CD8-positive, alpha-beta memory T cell (primary cell): Measurements from ENCODE around the gene HOXA5. TPM values are rescaled to one million over a fixed set of nuclear protein-coding genes. Genes with fewer than 3 reads are reported as not detected.

Experiments used
- CTCF ChIA-PET: fragments of 350-600 bp; sonication (Branson Sonifier 250); formaldehyde crosslinking; loops from one replicate; lab custom pipeline; 2021; ENCODE audit warnings: antibody characterized with exemption; lab: Charles Lee
- POLR2A ChIA-PET: fragments of 350-600 bp; sonication (Branson Sonifier 250); formaldehyde crosslinking; loops from one replicate; lab custom pipeline; 2021; ENCODE audit warnings: antibody characterized with exemption; lab: Charles Lee
- DNase-seq, 5 donors: peaks; one replicate each; pipeline versions ENCODE4 v3.0.0 to v3.0.0-alpha.2; 2020 to 2022; ENCODE audit warnings: mixed read lengths in 1 of 5
- H3K27ac ChIP-seq: one replicate; pipeline ENCODE4 v1.7.0; 2013; ENCODE audit warnings: low read depth, mild to moderate bottlenecking, low read length, moderate library complexity
- H3K27me3 ChIP-seq: 2 replicates; pipeline ENCODE4 v1.7.0; 2013; ENCODE audit warnings: low read length, mild to moderate bottlenecking; ENCODE audit not compliant: insufficient read depth, poor library complexity, severe bottlenecking
- H3K36me3 ChIP-seq: 2 replicates; pipeline ENCODE4 v1.7.0; 2013; ENCODE audit warnings: mild to moderate bottlenecking, low read length, moderate library complexity; ENCODE audit not compliant: insufficient read depth
- H3K4me1 ChIP-seq: 2 replicates; pipeline ENCODE4 v1.7.0; 2013; ENCODE audit warnings: mild to moderate bottlenecking, low read length, moderate library complexity; ENCODE audit not compliant: insufficient read depth
- H3K4me3 ChIP-seq: 2 replicates; pipeline ENCODE4 v1.7.0; 2013; ENCODE audit warnings: mild to moderate bottlenecking, low read length
- H3K9me3 ChIP-seq: 2 replicates; pipeline ENCODE4 v1.7.0; 2013; ENCODE audit warnings: mild to moderate bottlenecking, low read length
- H3K27ac Mint-ChIP-seq, 8 donors: one replicate each; pipeline ENCODE4 v1.8.0; 2020 to 2021; ENCODE audit warnings: mixed read lengths in 8 of 8, mild to moderate bottlenecking in 6 of 8, inconsistent platforms in 3 of 8, moderate library complexity in 3 of 8
- H3K27me3 Mint-ChIP-seq, 2 donors: one replicate each; pipeline ENCODE4 v1.8.0; 2020 to 2021; ENCODE audit warnings: mixed read lengths in 2 of 2, mild to moderate bottlenecking in 1 of 2, moderate library complexity in 1 of 2
- H3K36me3 Mint-ChIP-seq, 3 donors: one replicate each; pipeline ENCODE4 v1.8.0; 2020 to 2021; ENCODE audit warnings: mixed read lengths in 3 of 3, inconsistent platforms in 1 of 3, mild to moderate bottlenecking in 1 of 3
- H3K4me1 Mint-ChIP-seq, 3 donors: one replicate each; pipeline ENCODE4 v1.8.0; 2020 to 2021; ENCODE audit warnings: mixed read lengths in 3 of 3, inconsistent platforms in 1 of 3, mild to moderate bottlenecking in 1 of 3
- H3K4me3 Mint-ChIP-seq, 7 donors: one replicate each; pipeline ENCODE4 v1.8.0; 2020 to 2021; ENCODE audit warnings: mixed read lengths in 7 of 7, mild to moderate bottlenecking in 6 of 7, moderate library complexity in 4 of 7, inconsistent platforms in 2 of 7
- H3K9me3 Mint-ChIP-seq, 5 donors: one replicate each; pipeline ENCODE4 v1.8.0; 2020 to 2022; ENCODE audit warnings: mixed read lengths in 5 of 5, mild to moderate bottlenecking in 3 of 5, moderate library complexity in 2 of 5, inconsistent platforms in 1 of 5
- polyA plus RNA-seq: library from polyadenylated mRNA; unstranded; fragments of 300-500 nt; fragmentation: Illumina TruSeq; gene quantifications from one replicate; pipeline ENCODE4 v1.2.3, GENCODE V29; 2021
- total RNA-seq, 2 experiments: library from RNA; stranded (reverse); gene quantifications; one replicate each; pipeline ENCODE4 v1.2.3, GENCODE V29; 2021

The HOXA5 gene
- total and polyA plus RNA-seq, 3 experiments from 2014 or later, result not detected

GRCh38 chr7:27158436-27159265, 15.2 kb upstream of the HOXA5 start:
- Mint-ChIP-seq H3K36me3 (peaks cover 0 to 2% (median 0%) of the 10 kb centered on the region in 3 donors), H3K9me3 (peaks cover 0 to 12% (median 0%) of the 10 kb centered on the region in 5 donors), H3K4me3 (peak overlapping the region in 5 of 7 donors; percentile 23 to 54 (median 42)), H3K27me3 (peaks cover 84 to 90% of the 10 kb centered on the region in 2 donors), H3K4me1 (peaks cover 38 to 59% (median 52%) of the 10 kb centered on the region in 3 donors), H3K27ac (peak overlapping the region in 4 of 8 donors; percentile 35 to 67 (median 51))
- no peaks in the 10 kb centered on the region for H3K9me3 ChIP-seq
- ChIA-PET CTCF (interaction anchor here (1.2 to 2.8 kb wide), 10 partner anchors 8 to 1266 kb away, joined by 3 to 14 read pairs (median 6); no protein-coding TSS in a partner anchor), POLR2A (no interaction called here)
- H3K36me3 ChIP-seq, result no peaks in the 10 kb centered on the region
- H3K4me3 ChIP-seq, result no peak overlapping the region
- peaks cover 83% of the 10 kb centered on the region for H3K27me3 ChIP-seq
- no peak for DNase-seq
- no peak overlapping the region for H3K27ac ChIP-seq
- H3K4me1 ChIP-seq, result peaks cover 31% of the 10 kb centered on the region

- peak overlapping the region in 4 of 8 donors; percentile 3 to 97 (median 70) for H3K27ac Mint-ChIP-seq
- ChIA-PET CTCF (interaction anchor here (1.1 to 2.8 kb wide), 6 partner anchors 8 to 1265 kb away, joined by 3 to 14 read pairs (median 7); partner anchors contain the start of gene HOXA9), POLR2A (no interaction called here)
- H3K27me3 Mint-ChIP-seq, result peaks cover 85 to 90% of the 10 kb centered on the region in 2 donors
- H3K36me3 ChIP-seq, result no peaks in the 10 kb centered on the region
- peaks cover 85% of the 10 kb centered on the region for H3K27me3 ChIP-seq
- H3K9me3 ChIP-seq, result no peaks in the 10 kb centered on the region
- peak overlapping the region in 5 of 7 donors; percentile 23 to 86 (median 54) for H3K4me3 Mint-ChIP-seq
- peaks cover 31% of the 10 kb centered on the region for H3K4me1 ChIP-seq
- no peak overlapping the region for H3K27ac ChIP-seq
- peaks cover 0 to 12% (median 0%) of the 10 kb centered on the region in 5 donors for H3K9me3 Mint-ChIP-seq
- H3K4me3 ChIP-seq, result no peak overlapping the region
- no peak for DNase-seq
- H3K4me1 Mint-ChIP-seq, result peaks cover 39 to 59% (median 53%) of the 10 kb centered on the region in 3 donors
- H3K36me3 Mint-ChIP-seq, result peaks cover 0 to 2% (median 0%) of the 10 kb centered on the region in 3 donors
These were observed 14.4 kb upstream of the HOXA5 start for GRCh38 chr7:27157702-27158431.

GRCh38 chr7:27156916-27157701, 13.6 kb upstream of the HOXA5 start:
- DNase-seq, result no peak
- peak overlapping the region in 4 of 8 donors; percentile 55 to 97 (median 77) for H3K27ac Mint-ChIP-seq

GRCh38 chr7:27156508-27156898, 13.0 kb upstream of the HOXA5 start, which contains the start of gene HOXA7:
HOXA7 (minus strand) TSS chr7:27156675; CDS start chr7:27156545, 130 bp downstream.
- Histone ChIP-seq H3K36me3 (no peaks in the 10 kb centered on the region), H3K27me3 (peaks cover 87% of the 10 kb centered on the region), H3K4me1 (peaks cover 43% of the 10 kb centered on the region), H3K4me3 (no peak within 1 kb of the TSS), H3K27ac (no peak within 1 kb of the TSS), H3K9me3 (no peaks in the 10 kb centered on the region)
- ChIA-PET CTCF (interaction anchor here (1.1 to 2.0 kb wide), 5 partner anchors 9 to 1264 kb away, joined by 3 to 8 read pairs (median 4); partner anchors contain the start of gene HOXA9), POLR2A (no interaction called here)
- peak within 1 kb of the TSS; percentile 56 to 85 (median 72) for H3K4me3 Mint-ChIP-seq
- peaks cover 46 to 70% (median 60%) of the 10 kb centered on the region in 3 donors for H3K4me1 Mint-ChIP-seq
- H3K9me3 Mint-ChIP-seq, result peaks cover 0 to 14% (median 0%) of the 10 kb centered on the region in 5 donors
- no peak for DNase-seq
- peaks cover 86 to 89% of the 10 kb centered on the region in 2 donors for H3K27me3 Mint-ChIP-seq
- H3K36me3 Mint-ChIP-seq, result peaks cover 0 to 2% (median 0%) of the 10 kb centered on the region in 3 donors
- H3K27ac Mint-ChIP-seq, result peak within 1 kb of the TSS in 6 of 8 donors; percentile 38 to 89 (median 65)

More at GRCh38 chr7:27156916-27157701, 13.6 kb upstream of the HOXA5 start:
- peaks cover 37% of the 10 kb centered on the region for H3K4me1 ChIP-seq
- H3K27ac ChIP-seq, result no peak overlapping the region
- no peaks in the 10 kb centered on the region for H3K9me3 ChIP-seq
- Mint-ChIP-seq H3K9me3 (peaks cover 0 to 12% (median 0%) of the 10 kb centered on the region in 5 donors), H3K4me3 (peak overlapping the region in 6 of 7 donors; percentile 14 to 83 (median 52)), H3K27me3 (peaks cover 84 to 88% of the 10 kb centered on the region in 2 donors), H3K4me1 (peaks cover 40 to 64% (median 54%) of the 10 kb centered on the region in 3 donors), H3K36me3 (peaks cover 0 to 2% (median 0%) of the 10 kb centered on the region in 3 donors)
- ChIA-PET CTCF (interaction anchor here (1.1 to 2.8 kb wide), 7 partner anchors 9 to 1265 kb away, joined by 3 to 9 read pairs (median 4); partner anchors contain the start of gene HOXA9), POLR2A (no interaction called here)
- no peak overlapping the region for H3K4me3 ChIP-seq
- H3K27me3 ChIP-seq, result peaks cover 85% of the 10 kb centered on the region
- H3K36me3 ChIP-seq, result no peaks in the 10 kb centered on the region

- no peak overlapping the region for H3K4me3 ChIP-seq
- H3K9me3 ChIP-seq, result no peaks in the 10 kb centered on the region
- Mint-ChIP-seq H3K4me1 (peaks cover 49 to 71% (median 62%) of the 10 kb centered on the region in 3 donors), H3K27ac (peak overlapping the region in 5 of 8 donors; percentile 38 to 89 (median 64)), H3K27me3 (peaks cover 87 to 92% of the 10 kb centered on the region in 2 donors), H3K9me3 (peaks cover 0 to 14% (median 0%) of the 10 kb centered on the region in 5 donors), H3K4me3 (peak overlapping the region; percentile 56 to 85 (median 72)), H3K36me3 (peaks cover 0 to 2% (median 0%) of the 10 kb centered on the region in 3 donors)
- ChIA-PET CTCF (interaction anchor here (1.4 to 2.0 kb wide), 5 partner anchors 24 to 1263 kb away, joined by 3 to 8 read pairs (median 6); no protein-coding TSS in a partner anchor), POLR2A (no interaction called here)
- DNase-seq, result no peak
- H3K27me3 ChIP-seq, result peaks cover 88% of the 10 kb centered on the region
- H3K4me1 ChIP-seq, result peaks cover 48% of the 10 kb centered on the region
- H3K36me3 ChIP-seq, result no peaks in the 10 kb centered on the region
- no peak overlapping the region for H3K27ac ChIP-seq
These were observed 12.5 kb upstream of the HOXA5 start for GRCh38 chr7:27155816-27156507.

- no peak for DNase-seq
- Histone ChIP-seq H3K9me3 (no peaks in the 10 kb centered on the region), H3K27ac (no peak overlapping the region), H3K36me3 (no peaks in the 10 kb centered on the region), H3K4me1 (peaks cover 51% of the 10 kb centered on the region), H3K4me3 (no peak overlapping the region), H3K27me3 (peaks cover 91% of the 10 kb centered on the region)
- Mint-ChIP-seq H3K36me3 (peaks cover 0 to 2% (median 0%) of the 10 kb centered on the region in 3 donors), H3K27me3 (peaks cover 87 to 96% of the 10 kb centered on the region in 2 donors), H3K27ac (peak overlapping the region in 6 of 8 donors; percentile 38 to 89 (median 67)), H3K9me3 (peaks cover 0 to 14% (median 0%) of the 10 kb centered on the region in 5 donors), H3K4me3 (peak overlapping the region; percentile 52 to 85 (median 72)), H3K4me1 (peaks cover 53 to 76% (median 64%) of the 10 kb centered on the region in 3 donors)
- ChIA-PET POLR2A (no interaction called here), CTCF (interaction anchor here (0.8 to 1.6 kb wide), 4 partner anchors 24 to 468 kb away, joined by 3 to 6 read pairs (median 4); no protein-coding TSS in a partner anchor)
These were observed 11.7 kb upstream of the HOXA5 start for GRCh38 chr7:27154901-27155815.
